ENCODE measurements around the gene MRM2. TPM values are rescaled to one million over a fixed set of nuclear protein-coding genes. Genes with fewer than 3 reads are reported as not detected.

The MRM2 gene
- total and polyA plus RNA-seq, 8 donors, result 9.9 to 22.3 (median 17.9) TPM

- intact Hi-C loops (cut with DNase I; ENCODE audit: low total_unique reads), result no loop called here
- Histone ChIP-seq H3K27me3 (no peaks in the 10 kb centered on the region), H3K36me3 (peaks cover 0 to 52% (median 20%) of the 10 kb centered on the region in 4 donors), H3K4me1 (no peaks in the 10 kb centered on the region), H3K4me3 (no peak overlapping the region), H3K9me3 (peaks cover 0 to 21% (median 5%) of the 10 kb centered on the region in 4 donors), H3K27ac (peak overlapping the region in 2 of 5 donors; percentile 7 to 18)
- TF ChIP-seq CTCF (IDR thresholded peaks at IDR 0.05), result no peak
- no peak for TF ChIP-seq POLR2AphosphoS5 (IDR thresholded peaks at IDR 0.05)
- TF ChIP-seq EP300 (IDR thresholded peaks at IDR 0.05), result no peak
- peak; percentile 28 to 29 for DNase-seq
- 44 to 74% (median 63%) methylated on average over 18 of the region's 18 CpGs for WGBS, 5 donors
These were observed 49.0 kb downstream of the MRM2 start for GRCh38 chr7:2192831-2193534.

GRCh38 chr7:2191016-2191415 is 51.0 kb downstream of the MRM2 start:
- H3K4me1 ChIP-seq, result no peaks in the 10 kb centered on the region
- H3K4me3 ChIP-seq, result no peak overlapping the region
- H3K27me3 ChIP-seq, result no peaks in the 10 kb centered on the region
- no peak overlapping the region for H3K27ac ChIP-seq
- TF ChIP-seq EP300 (IDR thresholded peaks at IDR 0.05), result no peak
- intact Hi-C loops (cut with DNase I; ENCODE audit: low total_unique reads), result no loop called here
- no peak for DNase-seq
- 95 to 98% (median 96%) methylated on average over 9 of the region's 9 CpGs for WGBS, 5 donors
- H3K9me3 ChIP-seq, result peaks cover 0 to 18% (median 5%) of the 10 kb centered on the region in 4 donors
- peaks cover 0 to 36% (median 9%) of the 10 kb centered on the region in 4 donors for H3K36me3 ChIP-seq

GRCh38 chr7:2190531-2190930 is 51.5 kb downstream of the MRM2 start:
- H3K27me3 ChIP-seq, result no peaks in the 10 kb centered on the region
- no peaks in the 10 kb centered on the region for H3K4me1 ChIP-seq
- H3K27ac ChIP-seq, result no peak overlapping the region
- no peak overlapping the region for H3K4me3 ChIP-seq
- peaks cover 0 to 31% (median 4%) of the 10 kb centered on the region in 4 donors for H3K36me3 ChIP-seq
- TF ChIP-seq POLR2A (IDR thresholded peaks at IDR 0.05), result no peak
- TF ChIP-seq POLR2AphosphoS5 (IDR thresholded peaks at IDR 0.05), result no peak
- TF ChIP-seq EP300 (IDR thresholded peaks at IDR 0.05), result no peak
- TF ChIP-seq CTCF (IDR thresholded peaks at IDR 0.05), result no peak
- peak in 1 of 2 donors; percentile 9 for DNase-seq
- H3K9me3 ChIP-seq, result peaks cover 0 to 13% (median 4%) of the 10 kb centered on the region in 4 donors
- intact Hi-C loops (cut with DNase I; ENCODE audit: low total_unique reads), result no loop called here
- 91 to 97% (median 96%) methylated on average over 10 of the region's 10 CpGs for WGBS, 5 donors

- Histone ChIP-seq H3K4me3 (no peak overlapping the region), H3K27ac (no peak overlapping the region), H3K27me3 (no peaks in the 10 kb centered on the region), H3K4me1 (no peaks in the 10 kb centered on the region), H3K9me3 (peaks cover 0 to 7% (median 2%) of the 10 kb centered on the region in 4 donors), H3K36me3 (peaks cover 0 to 27% (median 4%) of the 10 kb centered on the region in 4 donors)
- no peak for DNase-seq
- intact Hi-C loops (cut with DNase I; ENCODE audit: low total_unique reads), result no loop called here
- 76 to 86% (median 80%) methylated on average over 4 of the region's 4 CpGs for WGBS, 5 donors
- no peak for TF ChIP-seq CTCF (IDR thresholded peaks at IDR 0.05)
- no peak for TF ChIP-seq EP300 (IDR thresholded peaks at IDR 0.05)
- TF ChIP-seq POLR2AphosphoS5 (IDR thresholded peaks at IDR 0.05), result no peak
- TF ChIP-seq POLR2A (IDR thresholded peaks at IDR 0.05), result no peak
These were observed 55.8 kb downstream of the MRM2 start for GRCh38 chr7:2186166-2186565.

- H3K36me3 ChIP-seq, result peaks cover 0 to 26% (median 4%) of the 10 kb centered on the region in 4 donors
- no peak for TF ChIP-seq POLR2A (IDR thresholded peaks at IDR 0.05)
- TF ChIP-seq EP300 (IDR thresholded peaks at IDR 0.05), result no peak
- no peak for TF ChIP-seq POLR2AphosphoS5 (IDR thresholded peaks at IDR 0.05)
- TF ChIP-seq CTCF (IDR thresholded peaks at IDR 0.05), result no peak
- intact Hi-C loops (cut with DNase I; ENCODE audit: low total_unique reads), result no loop called here
- no peaks in the 10 kb centered on the region for H3K4me1 ChIP-seq
- no peaks in the 10 kb centered on the region for H3K27me3 ChIP-seq
- 89 to 94% (median 91%) methylated on average over 8 of the region's 8 CpGs for WGBS, 5 donors
- no peak for DNase-seq
- H3K9me3 ChIP-seq, result peaks cover 0 to 7% (median 2%) of the 10 kb centered on the region in 4 donors
- no peak overlapping the region for H3K27ac ChIP-seq
- H3K4me3 ChIP-seq, result no peak overlapping the region
These were observed 56.3 kb downstream of the MRM2 start for GRCh38 chr7:2185715-2186114.

Data from stomach (tissue), 9 donors.